GM13977 (cell line): Measurements from ENCODE around the gene GRK4.

Experiments used
- DNase-seq: peaks from one replicate; pipeline ENCODE4 v3.0.0; 2012; ENCODE audit warnings: low spot score
- in situ Hi-C: fragments of 300-500 bp; cut with MboI; formaldehyde crosslinking; loops from one replicate; pipeline ENCODE4 v1.12.0; 2022; ENCODE audit warnings: low sequenced_read_pairs, low pct_unique_long_range_greater_than_20kb, mixed read lengths, inconsistent platforms; ENCODE audit not compliant: unreplicated experiment
- TF ChIP-seq, protein P1 (sequence below): IDR thresholded peaks from 2 replicates; pipeline ENCODE4 v1.5.1; 2012; ENCODE audit warnings: mild to moderate bottlenecking, control low read depth; ENCODE audit not compliant: insufficient read depth; ENCODE audit errors: extremely low read depth, missing control alignments

The GRK4 gene

DNA sequence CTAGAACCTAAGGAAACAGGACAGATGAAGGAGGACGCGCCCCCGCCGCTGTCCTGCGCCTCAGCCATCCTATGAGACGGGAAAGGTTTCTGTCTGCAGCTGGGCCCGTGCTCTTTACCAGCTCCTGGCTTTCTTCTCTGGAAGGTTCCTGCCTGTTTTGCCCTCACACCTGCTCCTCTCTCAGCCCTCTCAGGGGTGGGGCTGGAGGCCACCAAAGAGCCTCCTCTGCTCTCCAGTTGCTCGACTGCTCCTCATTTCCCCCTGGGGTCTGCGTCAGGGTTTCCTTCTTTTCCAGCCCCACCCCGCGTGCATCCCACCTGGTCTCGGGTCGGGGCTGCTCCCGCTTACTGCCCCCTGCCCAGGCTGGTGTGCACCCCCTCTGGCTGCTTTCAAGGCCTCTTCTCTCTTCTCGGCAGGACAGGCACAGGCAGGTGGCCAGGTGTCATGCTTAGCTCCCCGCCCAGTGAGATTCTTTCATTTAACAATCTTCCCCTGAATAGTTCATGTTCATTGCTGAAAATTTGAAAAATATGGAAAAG is 106.4 kb downstream of the GRK4 start:
- DNase-seq = no peak
- in situ Hi-C loops = no loop called here
- TF ChIP-seq, protein P1, sequence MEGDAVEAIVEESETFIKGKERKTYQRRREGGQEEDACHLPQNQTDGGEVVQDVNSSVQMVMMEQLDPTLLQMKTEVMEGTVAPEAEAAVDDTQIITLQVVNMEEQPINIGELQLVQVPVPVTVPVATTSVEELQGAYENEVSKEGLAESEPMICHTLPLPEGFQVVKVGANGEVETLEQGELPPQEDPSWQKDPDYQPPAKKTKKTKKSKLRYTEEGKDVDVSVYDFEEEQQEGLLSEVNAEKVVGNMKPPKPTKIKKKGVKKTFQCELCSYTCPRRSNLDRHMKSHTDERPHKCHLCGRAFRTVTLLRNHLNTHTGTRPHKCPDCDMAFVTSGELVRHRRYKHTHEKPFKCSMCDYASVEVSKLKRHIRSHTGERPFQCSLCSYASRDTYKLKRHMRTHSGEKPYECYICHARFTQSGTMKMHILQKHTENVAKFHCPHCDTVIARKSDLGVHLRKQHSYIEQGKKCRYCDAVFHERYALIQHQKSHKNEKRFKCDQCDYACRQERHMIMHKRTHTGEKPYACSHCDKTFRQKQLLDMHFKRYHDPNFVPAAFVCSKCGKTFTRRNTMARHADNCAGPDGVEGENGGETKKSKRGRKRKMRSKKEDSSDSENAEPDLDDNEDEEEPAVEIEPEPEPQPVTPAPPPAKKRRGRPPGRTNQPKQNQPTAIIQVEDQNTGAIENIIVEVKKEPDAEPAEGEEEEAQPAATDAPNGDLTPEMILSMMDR = no peak

- no peak for DNase-seq
- in situ Hi-C loops = no loop called here
These were observed 107.5 kb downstream of the GRK4 start for GRCh38 chr4:3070709-3071500.

DNA sequence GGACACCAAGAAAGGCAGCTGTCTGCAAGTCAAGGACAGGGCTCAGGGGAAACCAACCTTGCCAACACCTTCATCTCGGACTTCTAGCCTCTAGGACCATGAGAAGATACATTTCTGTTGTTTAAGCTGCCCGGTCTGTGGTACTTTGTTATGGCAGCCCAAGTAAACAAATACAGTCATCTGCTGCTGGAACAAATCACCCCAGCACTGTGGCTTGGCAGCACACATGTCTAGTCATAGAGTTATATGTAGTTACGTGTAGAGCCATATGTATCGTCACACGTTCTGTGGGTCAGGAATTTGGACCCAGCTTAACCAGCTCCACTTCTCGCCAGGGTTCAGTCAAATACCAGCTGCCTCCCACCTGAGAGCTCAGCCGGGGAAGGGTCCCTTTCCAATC is 108.4 kb downstream of the GRK4 start:
- DNase-seq = no peak
- in situ Hi-C loops = no loop called here
- TF ChIP-seq, protein P1 = no peak

More at GRCh38 chr4:3070709-3071500, 107.5 kb downstream of the GRK4 start:
- TF ChIP-seq, protein P1 = no peak

DNA sequence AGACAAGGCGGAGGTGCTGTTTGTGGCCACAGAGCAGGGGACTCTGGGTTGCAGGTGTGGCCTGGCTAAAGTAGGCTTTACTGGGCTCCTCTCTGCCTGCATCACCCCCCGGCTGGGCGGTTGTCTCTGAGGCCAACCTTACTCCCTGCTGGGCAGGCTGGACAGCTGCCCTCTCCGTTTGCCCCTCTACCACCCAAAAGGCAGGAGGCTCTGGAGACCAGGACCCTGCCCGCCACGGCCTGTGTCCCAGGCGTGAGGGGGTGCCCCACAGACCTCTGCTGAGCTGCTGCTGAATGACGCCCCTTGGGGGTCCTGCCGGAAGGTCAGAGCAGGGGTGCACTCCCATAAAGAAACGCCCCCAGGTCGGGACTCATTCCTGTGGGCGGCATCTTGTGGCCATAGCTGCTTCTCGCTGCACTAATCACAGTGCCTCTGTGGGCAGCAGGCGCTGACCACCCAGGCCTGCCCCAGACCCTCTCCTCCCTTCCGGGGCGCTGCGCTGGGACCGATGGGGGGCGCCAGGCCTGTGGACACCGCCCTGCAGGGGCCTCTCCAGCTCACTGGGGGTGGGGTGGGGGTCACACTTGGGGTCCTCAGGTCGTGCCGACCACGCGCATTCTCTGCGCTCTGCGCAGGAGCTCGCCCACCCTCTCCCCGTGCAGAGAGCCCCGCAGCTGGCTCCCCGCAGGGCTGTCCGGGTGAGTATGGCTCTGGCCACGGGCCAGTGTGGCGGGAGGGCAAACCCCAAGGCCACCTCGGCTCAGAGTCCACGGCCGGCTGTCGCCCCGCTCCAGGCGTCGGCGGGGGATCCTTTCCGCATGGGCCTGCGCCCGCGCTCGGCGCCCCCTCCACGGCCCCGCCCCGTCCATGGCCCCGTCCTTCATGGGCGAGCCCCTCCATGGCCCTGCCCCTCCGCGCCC is 110.0 kb downstream of the GRK4 start:
- TF ChIP-seq, protein P1 = peak; percentile 37
- DNase-seq = no peak
- in situ Hi-C loops = no loop called here

- TF ChIP-seq, protein P1 = peak; percentile 16
- in situ Hi-C loops = no loop called here
- DNase-seq = peak; percentile 99
These were observed 110.9 kb downstream of the GRK4 start, which contains the start of the genes HTT and HTT-AS for GRCh38 chr4:3074078-3074845. TSS of gene HTT (plus strand) at chr4:3074681. CDS start at chr4:3074826, 145 bp downstream. TSS of gene HTT-AS (minus strand) at chr4:3074538.
